ENCODE measurements around the gene SLC51A. TPM values are rescaled to one million over a fixed set of nuclear protein-coding genes. Genes with fewer than 3 reads are reported as not detected.

SLC51A gene
- total RNA-seq, 1 donor from 2014 or later: not detected

GRCh38 chr3:196184881-196185280, 31.5 kb upstream of the SLC51A start:
- Mint-ChIP-seq H3K4me3 (ENCODE audit: unreplicated experiment) (no peak overlapping the region), H3K27me3 (ENCODE audit: unreplicated experiment) (no peaks in the 10 kb centered on the region), H3K27ac (ENCODE audit: unreplicated experiment) (no peak overlapping the region), H3K4me1 (ENCODE audit: low read depth, unreplicated experiment) (peaks cover 8% of the 10 kb centered on the region), H3K36me3 (ENCODE audit: unreplicated experiment) (no peaks in the 10 kb centered on the region), H3K9me3 (ENCODE audit: unreplicated experiment) (peaks cover 3% of the 10 kb centered on the region)
- DNase-seq: no peak
- TF ChIP-seq CTCF (IDR thresholded peaks at IDR 0.05; ENCODE audit: partially characterized antibody, unreplicated experiment): no peak

GRCh38 chr3:196186651-196187573, 29.4 kb upstream of the SLC51A start:
- peaks cover 8% of the 10 kb centered on the region for H3K4me1 Mint-ChIP-seq (ENCODE audit: low read depth, unreplicated experiment)
- peak overlapping the region; percentile 88 for H3K27ac Mint-ChIP-seq (ENCODE audit: unreplicated experiment)
- no peak for TF ChIP-seq CTCF (IDR thresholded peaks at IDR 0.05; ENCODE audit: partially characterized antibody, unreplicated experiment)
- DNase-seq: peak; percentile 85
- peaks cover 3% of the 10 kb centered on the region for H3K9me3 Mint-ChIP-seq (ENCODE audit: unreplicated experiment)
- H3K27me3 Mint-ChIP-seq (ENCODE audit: unreplicated experiment): no peaks in the 10 kb centered on the region
- peak overlapping the region; percentile 52 for H3K4me3 Mint-ChIP-seq (ENCODE audit: unreplicated experiment)
- no peaks in the 10 kb centered on the region for H3K36me3 Mint-ChIP-seq (ENCODE audit: unreplicated experiment)

GRCh38 chr3:196189566-196190347, 26.6 kb upstream of the SLC51A start:
- Mint-ChIP-seq H3K4me1 (ENCODE audit: low read depth, unreplicated experiment) (peaks cover 12% of the 10 kb centered on the region), H3K9me3 (ENCODE audit: unreplicated experiment) (peaks cover 3% of the 10 kb centered on the region), H3K27me3 (ENCODE audit: unreplicated experiment) (peaks cover 2% of the 10 kb centered on the region), H3K4me3 (ENCODE audit: unreplicated experiment) (no peak overlapping the region), H3K36me3 (ENCODE audit: unreplicated experiment) (no peaks in the 10 kb centered on the region), H3K27ac (ENCODE audit: unreplicated experiment) (no peak overlapping the region)
- DNase-seq: no peak
- TF ChIP-seq CTCF (IDR thresholded peaks at IDR 0.05; ENCODE audit: partially characterized antibody, unreplicated experiment): no peak

GRCh38 chr3:196192036-196192523, 24.3 kb upstream of the SLC51A start:
- no peak overlapping the region for H3K4me3 Mint-ChIP-seq (ENCODE audit: unreplicated experiment)
- H3K9me3 Mint-ChIP-seq (ENCODE audit: unreplicated experiment): peaks cover 3% of the 10 kb centered on the region
- DNase-seq: no peak
- H3K4me1 Mint-ChIP-seq (ENCODE audit: low read depth, unreplicated experiment): peaks cover 8% of the 10 kb centered on the region
- no peak overlapping the region for H3K27ac Mint-ChIP-seq (ENCODE audit: unreplicated experiment)
- no peak for TF ChIP-seq CTCF (IDR thresholded peaks at IDR 0.05; ENCODE audit: partially characterized antibody, unreplicated experiment)
- peaks cover 2% of the 10 kb centered on the region for H3K27me3 Mint-ChIP-seq (ENCODE audit: unreplicated experiment)
- H3K36me3 Mint-ChIP-seq (ENCODE audit: unreplicated experiment): no peaks in the 10 kb centered on the region

Measured in glutamatergic neuron (in vitro differentiated cells).